ENCODE data around the gene ACAA1. TPM values are rescaled to one million over a fixed set of nuclear protein-coding genes. Genes with fewer than 3 reads are reported as not detected.

Gene ACAA1
- total and polyA plus RNA-seq, 12 donors: 76.4 to 136 (median 117) TPM

DNA sequence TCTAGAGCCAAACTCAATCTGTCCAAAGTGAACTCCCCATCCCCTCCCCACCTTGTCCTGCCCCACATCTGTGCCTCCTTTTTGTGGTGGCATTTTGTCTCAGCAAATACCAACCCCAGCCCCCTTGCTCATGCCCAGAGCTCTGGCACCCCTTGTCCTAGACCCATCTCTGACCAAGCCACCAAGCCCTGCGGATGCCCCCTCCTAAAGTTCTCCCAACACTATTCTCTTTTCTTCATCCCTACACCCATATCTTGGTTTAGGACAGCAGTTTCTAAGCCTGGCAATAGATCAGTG lies 17.7 kb downstream of the ACAA1 start:
- no peak for ATAC-seq
- DNase-seq: no peak
- no peak for TF ChIP-seq CTCF (IDR thresholded peaks at IDR 0.05)
- H3K4me3 ChIP-seq: no peak overlapping the region
- no peak overlapping the region for H3K27ac ChIP-seq
- intact Hi-C loops (cut with DNase I): loop anchor here in 5 of 10 donors (5.0 to 10.0 kb wide), 4 partner anchors 226 to 363 kb away; partner anchors contain the start of gene XYLB (in 3 of the 5)
- H3K36me3 ChIP-seq: peaks cover 0 to 47% (median 30%) of the 10 kb centered on the region in 9 donors
- WGBS, 2 donors: 97 to 100% methylated on average over 1 of the region's 1 CpG
- peaks cover 0 to 14% (median 4%) of the 10 kb centered on the region in 9 donors for H3K4me1 ChIP-seq
- peaks cover 0 to 3% (median 0%) of the 10 kb centered on the region in 7 donors for H3K27me3 ChIP-seq
- H3K9me3 ChIP-seq: no peaks in the 10 kb centered on the region

DNA sequence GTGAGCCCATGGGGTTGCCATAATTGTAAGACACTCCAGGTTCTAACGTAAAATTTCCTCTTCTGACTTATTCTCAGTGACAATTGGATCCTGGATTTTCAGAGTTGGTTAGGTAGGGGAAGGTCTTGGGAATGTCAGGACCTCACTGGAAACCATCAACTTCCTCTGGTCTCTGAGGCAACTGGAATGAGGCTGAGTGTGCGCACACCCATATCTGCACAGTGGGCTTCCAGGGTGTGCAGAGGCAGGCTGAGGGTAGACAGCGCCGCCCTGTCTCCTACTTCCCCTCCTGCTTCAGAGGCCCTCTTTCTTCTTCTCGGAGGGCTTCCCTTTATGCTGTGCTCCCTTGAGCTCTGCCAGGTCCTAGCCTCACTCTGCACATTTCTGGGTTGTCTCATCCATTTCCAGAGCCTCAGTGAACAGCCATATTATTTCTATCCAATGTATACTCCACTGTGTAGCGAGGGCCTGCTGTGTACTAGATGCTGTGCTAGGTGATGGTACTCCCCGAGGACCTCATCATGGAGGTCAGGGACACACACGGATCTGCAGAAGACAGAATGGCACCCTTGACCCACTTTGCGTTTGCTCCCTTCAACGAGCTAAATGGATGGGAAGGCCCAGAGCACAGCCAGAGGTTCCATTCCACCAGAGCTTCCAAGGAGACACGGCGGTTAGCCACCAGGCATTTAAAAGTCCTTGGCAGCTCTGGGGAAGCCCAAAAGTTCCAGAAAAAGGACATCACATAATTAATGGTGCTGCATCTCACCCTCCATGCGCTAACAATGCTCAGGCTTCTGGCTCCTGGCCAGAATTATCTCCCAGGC lies 18.3 kb downstream of the ACAA1 start:
- Histone ChIP-seq H3K9me3 (no peaks in the 10 kb centered on the region), H3K27me3 (peaks cover 0 to 6% (median 0%) of the 10 kb centered on the region in 7 donors), H3K4me3 (no peak overlapping the region), H3K27ac (no peak overlapping the region), H3K36me3 (peaks cover 0 to 41% (median 30%) of the 10 kb centered on the region in 9 donors), H3K4me1 (peaks cover 0 to 14% (median 4%) of the 10 kb centered on the region in 9 donors)
- WGBS, 2 donors: 86 to 94% methylated on average over 13 of the region's 13 CpGs
- intact Hi-C loops (cut with DNase I): loop anchor here in 5 of 10 donors (5.0 to 10.0 kb wide), 4 partner anchors 226 to 364 kb away; partner anchors contain the start of gene XYLB (in 3 of the 5)
- ATAC-seq: no peak
- no peak for TF ChIP-seq CTCF (IDR thresholded peaks at IDR 0.05)
- no peak for DNase-seq

DNA sequence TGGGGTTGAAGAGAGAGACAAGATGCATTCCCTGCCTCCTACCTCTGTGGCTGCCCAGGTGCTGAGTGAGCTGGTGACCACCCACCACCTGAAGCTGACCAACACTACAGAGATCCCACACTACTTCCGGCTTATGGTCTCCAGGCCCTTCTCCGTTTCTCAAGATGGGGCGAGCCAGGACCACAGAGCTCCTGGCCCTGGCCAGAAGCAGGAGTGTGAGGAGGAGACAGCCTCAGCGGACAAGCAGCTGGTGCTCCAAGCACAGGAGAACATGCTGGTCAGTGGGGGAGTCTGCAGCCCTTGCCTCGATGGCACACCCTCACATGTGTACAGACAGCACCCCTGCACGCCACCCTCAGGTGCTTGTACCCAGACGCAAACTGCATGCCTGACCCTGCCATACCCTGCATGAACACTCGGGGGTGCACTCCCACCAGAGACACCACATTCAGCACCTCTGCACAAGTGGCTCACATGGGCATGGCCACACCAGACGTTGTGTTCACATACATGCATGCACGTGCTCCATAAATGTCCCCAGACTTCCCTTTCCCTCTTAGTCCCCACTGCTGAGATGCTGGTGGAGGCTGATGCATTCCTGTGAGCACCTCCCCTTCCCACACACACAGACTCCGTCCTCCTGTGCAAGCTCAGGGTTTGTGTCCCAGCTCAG lies 19.0 kb downstream of the ACAA1 start:
- 59 to 70% methylated on average over 11 of the region's 11 CpGs for WGBS, 2 donors
- Histone ChIP-seq H3K27me3 (peaks cover 0 to 6% (median 0%) of the 10 kb centered on the region in 7 donors), H3K4me1 (peaks cover 0 to 14% (median 4%) of the 10 kb centered on the region in 9 donors), H3K36me3 (peaks cover 0 to 34% (median 23%) of the 10 kb centered on the region in 9 donors), H3K4me3 (no peak overlapping the region), H3K9me3 (no peaks in the 10 kb centered on the region), H3K27ac (no peak overlapping the region)
- TF ChIP-seq CTCF (IDR thresholded peaks at IDR 0.05): peak; percentile 38 to 75 (median 68)
- intact Hi-C loops (cut with DNase I): loop anchor here in 5 of 10 donors (5.0 to 10.0 kb wide), 4 partner anchors 227 to 364 kb away; partner anchors contain the start of gene XYLB (in 3 of the 5)
- peak; percentile 45 to 79 (median 68) for ATAC-seq
- DNase-seq: peak; percentile 38 to 62

DNA sequence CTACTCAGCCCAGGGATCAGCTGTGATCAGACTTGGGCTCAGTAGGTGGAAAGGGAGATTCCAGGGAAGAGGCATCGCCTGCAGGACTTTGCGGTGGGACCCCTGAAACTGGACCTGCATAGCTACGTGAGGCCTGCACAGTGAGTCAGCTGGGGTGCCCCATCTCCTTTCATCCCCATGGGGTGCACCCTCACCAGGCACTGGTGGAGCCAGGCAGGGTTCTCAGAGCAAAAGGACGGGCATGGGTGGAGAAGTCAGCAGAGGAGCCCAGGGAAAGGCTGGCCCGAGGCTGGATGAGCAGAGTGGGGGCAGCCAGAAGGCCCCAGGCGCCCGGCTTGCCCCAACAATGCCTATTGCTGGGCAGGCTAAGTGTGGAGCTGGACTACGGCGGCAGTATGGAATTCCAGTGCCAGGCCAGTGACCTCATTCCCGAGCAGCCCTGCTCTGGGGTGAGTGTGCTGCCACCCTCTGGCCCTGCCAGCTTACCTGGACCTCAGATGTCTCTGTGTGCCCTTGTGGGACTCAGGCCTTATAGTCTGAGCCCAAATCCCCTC lies 19.7 kb downstream of the ACAA1 start:
- H3K4me1 ChIP-seq: peaks cover 0 to 14% (median 4%) of the 10 kb centered on the region in 9 donors
- peaks cover 0 to 28% (median 17%) of the 10 kb centered on the region in 9 donors for H3K36me3 ChIP-seq
- TF ChIP-seq CTCF (IDR thresholded peaks at IDR 0.05): peak in 2 of 9 donors; percentile 29 to 34
- 69 to 75% methylated on average over 10 of the region's 10 CpGs for WGBS, 2 donors
- no peak overlapping the region for H3K27ac ChIP-seq
- ATAC-seq (peak; percentile 23 to 88 (median 70)), DNase-seq (peak; percentile 34 to 43)
- intact Hi-C loops (cut with DNase I): loop anchor here in 5 of 10 donors (5.0 to 10.0 kb wide), 4 partner anchors 228 to 365 kb away; partner anchors contain the start of gene XYLB (in 3 of the 5)
- no peaks in the 10 kb centered on the region for H3K9me3 ChIP-seq
- peaks cover 0 to 6% (median 0%) of the 10 kb centered on the region in 7 donors for H3K27me3 ChIP-seq
- no peak overlapping the region for H3K4me3 ChIP-seq
